GM12874 (cell line): ENCODE data around the gene C11orf97.

Source experiments
- TF ChIP-seq, protein P1 (sequence below): IDR thresholded peaks from 2 replicates; pipeline ENCODE4 v1.5.1; 2011; ENCODE audit warnings: low read depth, mild to moderate bottlenecking, control low read depth, low read length, moderate library complexity; ENCODE audit not compliant: insufficient read depth

Gene C11orf97, protein sequence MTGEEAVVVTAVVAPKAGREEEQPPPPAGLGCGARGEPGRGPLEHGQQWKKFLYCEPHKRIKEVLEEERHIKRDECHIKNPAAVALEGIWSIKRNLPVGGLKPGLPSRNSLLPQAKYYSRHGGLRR

DNA sequence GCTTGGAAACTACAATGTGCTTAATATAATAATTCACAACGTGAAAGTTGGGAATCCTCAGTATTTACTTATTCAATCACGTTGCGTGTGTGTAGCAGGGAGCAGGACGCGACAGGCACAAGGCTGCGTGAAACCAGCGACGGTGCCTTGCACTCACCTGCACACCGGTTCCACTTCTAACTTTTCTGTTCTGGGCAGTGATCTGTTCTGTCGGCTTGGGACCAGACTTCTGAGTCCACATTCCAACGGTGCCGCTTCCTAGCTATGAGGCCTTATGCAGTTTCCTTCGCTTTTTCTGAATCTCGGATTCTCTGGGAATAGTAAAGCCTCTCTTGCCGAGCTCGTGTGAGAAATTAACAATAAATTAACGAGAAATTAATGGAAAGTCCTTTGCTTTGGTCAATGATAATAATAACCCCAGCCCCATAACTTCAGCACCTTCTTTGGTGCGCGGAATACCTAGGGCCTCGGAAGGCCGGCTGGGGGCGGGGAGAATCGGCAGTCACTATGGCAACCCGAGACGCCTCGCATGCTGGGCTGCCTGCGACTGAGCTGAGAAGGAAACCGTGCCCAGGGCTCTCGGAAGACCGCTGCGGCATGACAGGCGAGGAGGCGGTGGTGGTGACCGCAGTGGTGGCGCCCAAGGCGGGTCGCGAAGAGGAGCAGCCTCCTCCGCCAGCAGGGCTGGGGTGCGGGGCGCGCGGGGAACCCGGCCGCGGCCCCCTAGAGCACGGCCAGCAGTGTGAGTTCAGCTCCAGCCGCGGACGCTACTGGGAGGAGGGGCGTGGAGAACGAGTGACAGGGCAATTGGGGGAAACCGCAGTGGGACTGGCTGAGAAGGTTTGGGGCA, at the start of gene C11orf97:
TSS of gene C11orf97 (plus strand) at position 530 of the 850 bp plus-strand sequence. CDS start at position 598, 68 bp downstream.
- TF ChIP-seq, protein P1, sequence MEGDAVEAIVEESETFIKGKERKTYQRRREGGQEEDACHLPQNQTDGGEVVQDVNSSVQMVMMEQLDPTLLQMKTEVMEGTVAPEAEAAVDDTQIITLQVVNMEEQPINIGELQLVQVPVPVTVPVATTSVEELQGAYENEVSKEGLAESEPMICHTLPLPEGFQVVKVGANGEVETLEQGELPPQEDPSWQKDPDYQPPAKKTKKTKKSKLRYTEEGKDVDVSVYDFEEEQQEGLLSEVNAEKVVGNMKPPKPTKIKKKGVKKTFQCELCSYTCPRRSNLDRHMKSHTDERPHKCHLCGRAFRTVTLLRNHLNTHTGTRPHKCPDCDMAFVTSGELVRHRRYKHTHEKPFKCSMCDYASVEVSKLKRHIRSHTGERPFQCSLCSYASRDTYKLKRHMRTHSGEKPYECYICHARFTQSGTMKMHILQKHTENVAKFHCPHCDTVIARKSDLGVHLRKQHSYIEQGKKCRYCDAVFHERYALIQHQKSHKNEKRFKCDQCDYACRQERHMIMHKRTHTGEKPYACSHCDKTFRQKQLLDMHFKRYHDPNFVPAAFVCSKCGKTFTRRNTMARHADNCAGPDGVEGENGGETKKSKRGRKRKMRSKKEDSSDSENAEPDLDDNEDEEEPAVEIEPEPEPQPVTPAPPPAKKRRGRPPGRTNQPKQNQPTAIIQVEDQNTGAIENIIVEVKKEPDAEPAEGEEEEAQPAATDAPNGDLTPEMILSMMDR = no peak

DNA sequence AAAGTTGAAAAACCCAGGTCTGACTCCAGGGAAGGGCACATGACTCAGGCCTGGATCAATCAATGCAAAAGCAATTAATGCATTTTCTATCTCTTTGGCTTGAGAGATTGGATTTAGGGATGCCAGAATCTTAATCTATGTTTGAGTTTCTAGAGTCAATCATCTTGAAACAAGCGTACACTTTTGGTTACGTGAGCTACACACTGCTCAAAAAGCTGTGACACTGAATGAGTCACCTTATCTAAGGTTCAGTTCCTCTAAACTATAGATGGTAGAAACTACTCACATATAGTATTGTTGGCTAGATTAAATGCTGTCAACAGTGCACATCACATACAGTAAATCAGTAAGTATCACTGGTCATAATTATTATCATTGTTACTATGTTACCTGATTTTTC, 42.8 kb upstream of the C11orf97 start:
- TF ChIP-seq, protein P1 = no peak

DNA sequence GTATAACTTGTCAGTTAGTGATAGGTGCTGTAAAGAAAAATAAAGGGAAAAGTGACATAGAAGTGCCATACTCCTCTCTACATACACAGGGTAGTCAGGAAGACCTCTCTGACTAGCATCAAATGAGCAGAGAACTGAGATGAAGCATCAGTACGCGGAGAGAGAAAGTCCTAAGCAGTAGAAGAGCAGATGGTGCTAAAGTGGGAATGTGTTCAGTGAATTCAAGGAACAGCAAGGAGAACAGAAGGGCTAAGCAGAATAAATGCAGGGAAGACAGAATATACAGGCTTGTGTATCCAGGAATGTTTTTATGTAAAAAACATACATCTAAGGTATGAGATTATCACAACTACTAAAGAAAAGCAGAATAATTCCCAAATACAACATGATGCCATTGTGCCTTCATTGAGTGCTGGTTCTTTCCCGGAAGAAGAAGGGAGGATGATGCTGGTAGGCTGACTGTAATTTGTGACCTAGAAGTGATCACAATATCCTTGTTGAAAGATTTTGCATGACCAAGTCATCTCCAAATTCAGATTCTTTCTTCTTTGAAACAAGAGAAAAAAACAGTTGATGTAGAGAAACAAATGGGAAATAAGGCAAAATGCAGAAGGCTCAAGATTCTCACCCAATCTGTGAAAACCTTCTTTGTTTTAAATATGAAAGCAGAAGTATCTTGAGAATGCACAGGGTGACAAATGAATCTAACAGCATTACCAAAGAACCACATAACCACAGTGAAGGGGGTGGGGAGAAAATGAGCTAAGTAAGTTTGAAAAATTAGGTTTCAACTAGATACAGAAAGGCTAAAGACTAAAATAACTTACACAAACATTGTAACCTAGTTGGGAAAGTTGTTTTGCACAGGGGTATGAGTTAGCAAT, 39.1 kb upstream of the C11orf97 start:
- TF ChIP-seq, protein P1 = no peak

DNA sequence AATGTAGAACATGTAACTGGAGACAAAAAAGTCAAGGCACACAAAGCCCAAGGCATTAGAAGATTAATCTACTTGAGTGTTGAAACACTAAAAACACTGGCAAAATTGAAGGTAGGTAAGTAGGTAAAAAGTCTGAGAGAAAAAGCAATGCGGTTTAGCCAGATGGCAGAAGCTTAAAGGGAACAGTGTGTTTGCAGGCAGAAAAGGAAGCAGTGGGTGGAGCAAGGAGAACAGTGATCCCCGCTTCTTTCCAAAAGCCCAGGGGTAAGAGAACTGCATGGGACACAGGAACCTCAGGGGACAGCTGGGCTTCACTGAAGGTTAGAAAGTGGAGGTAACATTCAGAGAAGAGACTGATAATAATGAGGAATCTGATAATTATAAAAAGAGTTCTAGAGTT, 34.6 kb upstream of the C11orf97 start:
- TF ChIP-seq, protein P1 = no peak

DNA sequence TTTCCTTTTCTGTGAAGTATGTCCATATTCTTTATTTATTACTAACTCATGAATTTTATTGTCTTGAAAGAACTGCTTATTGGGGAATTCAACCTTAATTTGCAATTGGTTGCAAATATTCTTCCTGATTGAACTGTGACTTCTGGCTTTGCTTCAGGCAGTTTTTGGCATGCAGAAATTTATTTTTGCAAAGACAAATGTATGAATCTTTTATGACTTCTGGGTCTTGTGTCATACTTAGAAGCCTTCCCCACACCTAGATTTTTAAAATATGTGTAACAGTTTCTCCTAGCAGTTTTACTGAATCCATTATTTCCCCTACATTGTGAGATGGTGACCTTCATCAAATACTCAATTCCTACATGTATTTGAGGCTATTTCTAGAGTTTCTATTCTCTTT, 30.9 kb upstream of the C11orf97 start:
- TF ChIP-seq, protein P1 = no peak

DNA sequence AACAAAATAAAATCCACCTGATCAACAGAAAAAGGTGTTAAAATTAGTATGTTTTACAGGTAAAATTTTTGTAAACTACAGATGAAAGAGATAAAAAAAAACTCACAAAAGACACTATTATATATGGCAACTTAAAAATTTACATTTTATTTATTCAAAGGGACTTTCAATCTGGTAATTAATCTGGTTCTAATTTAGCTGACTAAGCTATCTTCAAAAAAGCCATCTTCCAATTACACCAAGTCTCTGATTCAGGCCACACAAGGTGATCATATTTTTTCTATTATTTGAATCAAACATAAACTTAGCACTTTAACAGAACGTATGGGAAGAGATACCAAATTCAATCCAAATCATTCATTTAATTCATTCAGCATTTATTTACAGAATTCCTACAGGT, 26.2 kb upstream of the C11orf97 start:
- TF ChIP-seq, protein P1 = no peak
